Stimulated activated naive CD8-positive, alpha-beta T cell treated with anti-CD3 and anti-CD28 coated beads, Interleukin-15, Interleukin-2, amounts not matched to agents 100 U/mL and 50 U/mL, for 24 hours (primary cell): ENCODE measurements around the gene MAPK13.

Experiments used
- ATAC-seq: fragments of 150-1000 bp; cut with Tn5 transposase; one replicate; pipeline ENCODE4 v1.10.0; 2021
- DNase-seq: peaks from one replicate; pipeline ENCODE4 v3.0.0; 2021

MAPK13 gene

GRCh38 chr6:36150283-36150682 is 20.0 kb downstream of the MAPK13 start:
- ATAC-seq (no peak), DNase-seq (no peak)

- ATAC-seq: no peak
- no peak for DNase-seq
Measured at GRCh38 chr6:36154286-36154685, 24.0 kb downstream of the MAPK13 start.

GRCh38 chr6:36155662-36156061 is 25.3 kb downstream of the MAPK13 start:
- DNase-seq: no peak

GRCh38 chr6:36160147-36160760 is 29.9 kb downstream of the MAPK13 start:
- no peak for ATAC-seq

More at GRCh38 chr6:36155662-36156061, 25.3 kb downstream of the MAPK13 start:
- no peak for ATAC-seq

GRCh38 chr6:36169023-36170007 is 39.0 kb downstream of the MAPK13 start:
- peak; percentile 73 for ATAC-seq
- DNase-seq: no peak

More at GRCh38 chr6:36160147-36160760, 29.9 kb downstream of the MAPK13 start:
- no peak for DNase-seq

GRCh38 chr6:36170704-36171103 is 40.4 kb downstream of the MAPK13 start:
- no peak for DNase-seq
- ATAC-seq: no peak

GRCh38 chr6:36171573-36171972 is 41.3 kb downstream of the MAPK13 start:
- no peak for ATAC-seq

GRCh38 chr6:36177166-36177565 is 46.9 kb downstream of the MAPK13 start:
- ATAC-seq: peak; percentile 66
- no peak for DNase-seq

More at GRCh38 chr6:36171573-36171972, 41.3 kb downstream of the MAPK13 start:
- no peak for DNase-seq

GRCh38 chr6:36178544-36178943 is 48.2 kb downstream of the MAPK13 start:
- DNase-seq: no peak
- no peak for ATAC-seq

- DNase-seq (no peak), ATAC-seq (no peak)
Measured at GRCh38 chr6:36180126-36180525, 49.8 kb downstream of the MAPK13 start.

GRCh38 chr6:36184311-36184710 is 54.0 kb downstream of the MAPK13 start:
- no peak for ATAC-seq
- no peak for DNase-seq

GRCh38 chr6:36186199-36186598 is 55.9 kb downstream of the MAPK13 start:
- DNase-seq (no peak), ATAC-seq (no peak)

- ATAC-seq (no peak), DNase-seq (no peak)
Measured at GRCh38 chr6:36187446-36187845, 57.1 kb downstream of the MAPK13 start.
